Mesenchymal stem cell (in vitro differentiated cells and primary cell): ENCODE measurements around the gene DYNC1I1.

Experiments used
- DNase-seq: peaks from one replicate; pipeline ENCODE4 v3.0.0-alpha.2; 2013
- H2AFZ ChIP-seq: one replicate; pipeline ENCODE4 v1.6.1; 2013; ENCODE audit warnings: low read depth, mild to moderate bottlenecking, control low read depth, inconsistent platforms, low read length, moderate library complexity
- H2AK5ac ChIP-seq: 2 replicates; pipeline ENCODE4 v1.6.1; 2013; ENCODE audit warnings: low read length, moderate library complexity, mild to moderate bottlenecking, inconsistent platforms; ENCODE audit not compliant: severe bottlenecking
- H2BK120ac ChIP-seq: one replicate; pipeline ENCODE4 v1.6.1; 2013; ENCODE audit warnings: low read depth, mild to moderate bottlenecking, inconsistent platforms, low read length, moderate library complexity
- H2BK12ac ChIP-seq, 2 experiments: one replicate each; pipeline ENCODE4 v1.6.1; 2013; ENCODE audit warnings: inconsistent platforms in 2 of 2, low read length in 2 of 2, mild to moderate bottlenecking in 2 of 2, moderate library complexity in 2 of 2, control low read depth in 1 of 2
- H2BK15ac ChIP-seq: one replicate; pipeline ENCODE4 v1.6.1; 2013; ENCODE audit warnings: mild to moderate bottlenecking, low read depth, inconsistent platforms; ENCODE audit not compliant: poor library complexity, severe bottlenecking
- H2BK5ac ChIP-seq: 2 replicates; pipeline ENCODE4 v1.6.1; 2013; ENCODE audit warnings: low read depth, mild to moderate bottlenecking, low read length, control low read depth, inconsistent platforms; ENCODE audit not compliant: poor library complexity, severe bottlenecking
- H3K14ac ChIP-seq, 2 experiments: one replicate each; pipeline ENCODE4 v1.6.1; 2013; ENCODE audit warnings: inconsistent platforms in 2 of 2, low read length in 2 of 2, control low read depth in 1 of 2, mild to moderate bottlenecking in 1 of 2, moderate library complexity in 1 of 2
- H3K18ac ChIP-seq, 2 experiments: one replicate each; pipeline ENCODE4 v1.6.1; 2013; ENCODE audit warnings: inconsistent platforms in 2 of 2, low read length in 2 of 2, control low read depth in 1 of 2, low read depth in 1 of 2, mild to moderate bottlenecking in 1 of 2
- H3K23ac ChIP-seq, 2 experiments: one replicate each; pipeline ENCODE4 v1.6.1; 2013; ENCODE audit warnings: inconsistent platforms in 2 of 2, low read length in 2 of 2, mild to moderate bottlenecking in 2 of 2, moderate library complexity in 2 of 2, control low read depth in 1 of 2
- H3K27ac ChIP-seq: 2 replicates; pipeline ENCODE4 v1.5.1; 2013; ENCODE audit warnings: mild to moderate bottlenecking, moderate library complexity, low read length, control low read depth, inconsistent platforms; ENCODE audit not compliant: poor library complexity, severe bottlenecking
- H3K27me3 ChIP-seq, 2 experiments: 2 replicates each; pipeline versions ENCODE4 v1.6.1 to v1.7.0; 2013; ENCODE audit warnings: low read length in 2 of 2, mild to moderate bottlenecking in 2 of 2, moderate library complexity in 2 of 2, control low read depth in 1 of 2, inconsistent platforms in 1 of 2; ENCODE audit not compliant: control insufficient read depth in 1 of 2, insufficient read depth in 1 of 2
- H3K36me3 ChIP-seq, 2 experiments: 2 replicates each; pipeline versions ENCODE4 v1.6.1 to v1.7.0; 2013; ENCODE audit warnings: low read length in 2 of 2, control low read depth in 1 of 2, inconsistent platforms in 1 of 2, low read depth in 1 of 2, mild to moderate bottlenecking in 1 of 2; ENCODE audit not compliant: insufficient read depth in 2 of 2, control insufficient read depth in 1 of 2
- H3K4ac ChIP-seq, 2 experiments: one replicate each; pipeline ENCODE4 v1.6.1; 2013; ENCODE audit warnings: inconsistent platforms in 2 of 2, low read length in 2 of 2, mild to moderate bottlenecking in 2 of 2, moderate library complexity in 2 of 2, control low read depth in 1 of 2, low read depth in 1 of 2
- H3K4me1 ChIP-seq: 2 replicates; pipeline ENCODE4 v1.6.1; 2013; ENCODE audit warnings: low read depth, low read length, control low read depth; ENCODE audit not compliant: control insufficient read depth, insufficient read depth
- H3K4me2 ChIP-seq: 2 replicates; pipeline ENCODE4 v1.6.1; 2013; ENCODE audit warnings: low read length, mild to moderate bottlenecking, inconsistent platforms; ENCODE audit not compliant: poor library complexity, severe bottlenecking
- H3K4me3 ChIP-seq, 2 experiments: 2 replicates each; pipeline versions ENCODE4 v1.5.1 to v1.7.0; 2013; ENCODE audit warnings: low read length in 2 of 2, mild to moderate bottlenecking in 2 of 2, control low read depth in 1 of 2, low read depth in 1 of 2; ENCODE audit not compliant: insufficient read depth in 1 of 2
- H3K79me1 ChIP-seq: replicated peaks from 2 replicates; pipeline ENCODE4 v1.6.1; 2013; ENCODE audit warnings: mild to moderate bottlenecking, control low read depth, low read length, inconsistent platforms; ENCODE audit not compliant: poor library complexity, severe bottlenecking
- H3K9ac ChIP-seq: 2 replicates; pipeline ENCODE4 v1.7.0; 2013; ENCODE audit warnings: mild to moderate bottlenecking, low read length, moderate library complexity
- H3K9me3 ChIP-seq: 2 replicates; pipeline ENCODE4 v1.7.0; 2013; ENCODE audit warnings: mild to moderate bottlenecking, low read length; ENCODE audit not compliant: control insufficient read depth
- H4K8ac ChIP-seq: one replicate; pipeline ENCODE4 v1.6.1; 2013; ENCODE audit warnings: inconsistent platforms, mild to moderate bottlenecking, low read length, moderate library complexity
- H4K91ac ChIP-seq: one replicate; pipeline ENCODE4 v1.6.1; 2013; ENCODE audit warnings: mild to moderate bottlenecking, low read length, inconsistent platforms
- WGBS: methylation state at CpG from one replicate; pipeline ENCODE4 v1.1.7; 2013; ENCODE audit warnings: mixed read lengths; 5-methylcytosine and 5-hydroxymethylcytosine counted together

The DYNC1I1 gene

GRCh38 chr7:96041171-96041570 lies 268.8 kb downstream of the DYNC1I1 start:
- Histone ChIP-seq H3K27ac (no peak overlapping the region), H2AK5ac (no peak overlapping the region), H3K4me3 (no peak overlapping the region), H4K91ac (no peak overlapping the region), H3K9me3 (no peaks in the 10 kb centered on the region), H3K14ac (no peak overlapping the region), H2BK120ac (no peak overlapping the region), H3K4ac (no peak overlapping the region), H2AFZ (no peak overlapping the region), H3K79me1 (no peaks in the 10 kb centered on the region), H2BK12ac (no peak overlapping the region), H2BK5ac (no peak overlapping the region), H3K18ac (no peak overlapping the region), H3K27me3 (no peaks in the 10 kb centered on the region), H4K8ac (no peak overlapping the region), H3K4me1 (no peaks in the 10 kb centered on the region), H3K9ac (no peak overlapping the region), H3K36me3 (no peaks in the 10 kb centered on the region), H3K23ac (no peak overlapping the region), H2BK15ac (no peak overlapping the region), H3K4me2 (no peak overlapping the region)
- DNase-seq = no peak
- WGBS = no CpG with 5 or more reads among the region's 1 CpG

DNA sequence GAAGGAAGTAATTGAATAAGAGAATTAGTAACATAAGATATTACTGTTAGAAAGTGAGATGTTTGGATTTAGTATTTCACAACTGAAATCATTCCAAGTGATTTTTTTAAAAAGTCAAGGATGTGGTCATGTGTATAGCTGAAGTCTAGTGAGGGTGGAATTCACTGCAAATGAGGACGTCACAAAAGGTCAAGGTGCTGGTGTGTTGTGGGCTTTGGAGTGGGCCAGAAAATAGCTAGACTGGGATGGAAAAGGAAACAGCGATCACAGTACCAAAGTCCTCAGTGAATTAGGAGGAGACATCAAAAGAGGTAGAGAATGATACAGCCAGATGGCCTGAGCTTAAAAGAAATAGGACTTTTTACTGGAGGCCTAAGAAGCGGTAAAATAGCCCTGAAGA lies 272.8 kb downstream of the DYNC1I1 start:
- Histone ChIP-seq H3K9ac (no peak overlapping the region), H2BK12ac (no peak overlapping the region), H3K23ac (no peak overlapping the region), H3K4me3 (no peak overlapping the region), H3K36me3 (no peaks in the 10 kb centered on the region), H3K79me1 (no peaks in the 10 kb centered on the region), H3K4ac (no peak overlapping the region), H3K27ac (no peak overlapping the region), H3K4me2 (no peak overlapping the region), H3K4me1 (no peaks in the 10 kb centered on the region), H3K9me3 (no peaks in the 10 kb centered on the region), H3K14ac (no peak overlapping the region), H4K91ac (no peak overlapping the region), H2BK5ac (no peak overlapping the region), H2AK5ac (no peak overlapping the region), H2AFZ (no peak overlapping the region), H3K18ac (no peak overlapping the region), H3K27me3 (no peaks in the 10 kb centered on the region), H2BK120ac (no peak overlapping the region), H2BK15ac (no peak overlapping the region), H4K8ac (no peak overlapping the region)
- DNase-seq = no peak
- 88% methylated on average over 3 of the region's 3 CpGs for WGBS

DNA sequence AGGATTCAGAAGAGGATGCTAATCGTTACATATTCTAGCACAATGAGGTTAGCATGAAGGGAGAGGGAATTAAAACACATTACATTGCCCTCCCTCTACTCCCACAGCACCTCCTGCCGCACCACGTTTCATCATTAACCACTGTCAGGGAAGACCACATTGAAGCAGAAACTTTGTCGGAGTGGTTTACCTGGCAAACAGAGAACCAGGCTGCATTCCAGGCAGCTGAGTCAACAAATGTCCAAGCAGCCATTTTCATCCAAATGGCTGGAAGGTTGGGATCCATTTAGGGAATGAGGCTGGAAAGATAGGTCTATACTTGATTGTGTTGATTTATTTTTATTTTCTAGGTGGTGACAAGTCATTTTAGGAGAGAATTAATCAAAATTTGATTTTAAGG lies 273.6 kb downstream of the DYNC1I1 start:
- no peak overlapping the region for H2BK5ac ChIP-seq
- no peak overlapping the region for H2BK12ac ChIP-seq
- no peak overlapping the region for H2AFZ ChIP-seq
- H3K9me3 ChIP-seq = no peaks in the 10 kb centered on the region
- no peak overlapping the region for H2BK120ac ChIP-seq
- no peak overlapping the region for H3K14ac ChIP-seq
- no peak overlapping the region for H4K8ac ChIP-seq
- H4K91ac ChIP-seq = no peak overlapping the region
- no peak overlapping the region for H3K4me2 ChIP-seq
- H2AK5ac ChIP-seq = no peak overlapping the region
- H3K27ac ChIP-seq = no peak overlapping the region
- DNase-seq = no peak
- H3K18ac ChIP-seq = no peak overlapping the region
- no peaks in the 10 kb centered on the region for H3K27me3 ChIP-seq
- no peak overlapping the region for H2BK15ac ChIP-seq
- WGBS = 91% methylated on average over 4 of the region's 4 CpGs
- no peak overlapping the region for H3K4ac ChIP-seq
- no peaks in the 10 kb centered on the region for H3K4me1 ChIP-seq
- H3K23ac ChIP-seq = no peak overlapping the region
- no peaks in the 10 kb centered on the region for H3K36me3 ChIP-seq
- no peaks in the 10 kb centered on the region for H3K79me1 ChIP-seq
- H3K9ac ChIP-seq = no peak overlapping the region
- no peak overlapping the region for H3K4me3 ChIP-seq

GRCh38 chr7:96052289-96052688 lies 279.9 kb downstream of the DYNC1I1 start:
- no peak overlapping the region for H3K9ac ChIP-seq
- no peaks in the 10 kb centered on the region for H3K27me3 ChIP-seq
- H3K4me1 ChIP-seq = no peaks in the 10 kb centered on the region
- H2AK5ac ChIP-seq = no peak overlapping the region
- H2BK12ac ChIP-seq = no peak overlapping the region
- no peak overlapping the region for H4K91ac ChIP-seq
- H3K23ac ChIP-seq = no peak overlapping the region
- H2AFZ ChIP-seq = no peak overlapping the region
- no peaks in the 10 kb centered on the region for H3K9me3 ChIP-seq
- no peak overlapping the region for H3K14ac ChIP-seq
- H2BK120ac ChIP-seq = no peak overlapping the region
- no peak overlapping the region for H2BK5ac ChIP-seq
- H3K36me3 ChIP-seq = no peaks in the 10 kb centered on the region
- no peak overlapping the region for H3K4me3 ChIP-seq
- no peak overlapping the region for H3K18ac ChIP-seq
- H2BK15ac ChIP-seq = no peak overlapping the region
- no peak overlapping the region for H3K4ac ChIP-seq
- no peak overlapping the region for H4K8ac ChIP-seq
- H3K79me1 ChIP-seq = no peaks in the 10 kb centered on the region
- no peak overlapping the region for H3K27ac ChIP-seq
- no peak overlapping the region for H3K4me2 ChIP-seq
- DNase-seq = no peak
